Activated CD8-positive, alpha-beta memory T cell treated with anti-CD3 and anti-CD28 coated beads, Interleukin-2, amount 10 ng/mL, durations not matched to agents 7 days and 5 days (primary cell): ENCODE measurements around the gene COL25A1. TPM values are rescaled to one million over a fixed set of nuclear protein-coding genes. Genes with fewer than 3 reads are reported as not detected.
"Not testable (repeated sequence)": the region's sequence is repeated elsewhere in the genome, so short reads cannot be mapped to it uniquely, and the experiment has no call there.

Experiments
- ATAC-seq: fragments of 150-1000 bp; cut with Tn5 transposase; one replicate; pipeline ENCODE4 v1.10.0; 2021; ENCODE audit warnings: moderate library complexity
- CTCF ChIA-PET: fragments of 350-600 bp; sonication (Branson Sonifier 250); formaldehyde crosslinking; loops from one replicate; lab custom pipeline; 2021; ENCODE audit warnings: antibody characterized with exemption; lab: Charles Lee
- DNase-seq: peaks from one replicate; pipeline ENCODE4 v3.0.0-alpha.2; 2020
- H3K27ac Mint-ChIP-seq: one replicate; pipeline ENCODE4 v1.8.0; 2021; ENCODE audit warnings: mild to moderate bottlenecking, mixed read lengths
- H3K27me3 Mint-ChIP-seq: one replicate; pipeline ENCODE4 v1.8.0; 2021; ENCODE audit warnings: mixed read lengths
- H3K36me3 Mint-ChIP-seq: one replicate; pipeline ENCODE4 v1.8.0; 2021; ENCODE audit warnings: mild to moderate bottlenecking, mixed read lengths
- H3K4me1 Mint-ChIP-seq: one replicate; pipeline ENCODE4 v1.8.0; 2021; ENCODE audit warnings: mixed read lengths
- H3K4me3 Mint-ChIP-seq: one replicate; pipeline ENCODE4 v1.8.0; 2021; ENCODE audit warnings: mild to moderate bottlenecking, moderate library complexity, mixed read lengths
- H3K9me3 Mint-ChIP-seq: one replicate; pipeline ENCODE4 v1.8.0; 2022; ENCODE audit warnings: low read depth, mixed read lengths
- total RNA-seq, 2 experiments: library from RNA; stranded (reverse); gene quantifications; one replicate each; pipeline ENCODE4 v1.2.3, GENCODE V29; 2021

COL25A1 gene
- total RNA-seq, 2 experiments from 2014 or later = not detected

DNA sequence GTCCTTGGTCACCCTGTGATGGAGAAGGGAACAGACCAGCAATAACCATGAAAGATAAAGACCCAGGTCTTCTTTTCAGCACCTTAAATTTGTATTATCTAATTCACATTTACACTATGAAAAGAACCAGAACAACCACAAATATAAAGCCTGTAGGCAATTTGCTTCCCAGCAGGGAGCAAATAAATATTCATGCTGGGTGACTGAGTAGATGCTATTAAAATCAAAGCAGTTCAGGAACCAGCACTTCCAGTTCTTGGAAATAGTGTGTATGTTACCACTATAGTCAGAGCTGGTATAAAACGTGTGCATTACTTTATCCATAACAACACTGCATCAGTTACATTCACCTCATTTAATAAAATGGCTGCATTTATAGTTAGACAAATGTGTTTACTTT lies 361.8 kb downstream of the COL25A1 start:
- no peak for DNase-seq
- H3K36me3 Mint-ChIP-seq = no peaks in the 10 kb centered on the region
- no peaks in the 10 kb centered on the region for H3K4me1 Mint-ChIP-seq
- peaks cover 21% of the 10 kb centered on the region for H3K27me3 Mint-ChIP-seq
- no peaks in the 10 kb centered on the region for H3K9me3 Mint-ChIP-seq
- H3K27ac Mint-ChIP-seq = no peak overlapping the region
- H3K4me3 Mint-ChIP-seq = no peak overlapping the region
- CTCF ChIA-PET = no interaction called here
- ATAC-seq = no peak

GRCh38 chr4:108940149-108940548 lies 362.3 kb downstream of the COL25A1 start:
- no peak for DNase-seq
- no peaks in the 10 kb centered on the region for H3K36me3 Mint-ChIP-seq
- H3K9me3 Mint-ChIP-seq = no peaks in the 10 kb centered on the region
- no peak overlapping the region for H3K4me3 Mint-ChIP-seq
- H3K4me1 Mint-ChIP-seq = no peaks in the 10 kb centered on the region
- CTCF ChIA-PET = no interaction called here
- H3K27ac Mint-ChIP-seq = no peak overlapping the region
- H3K27me3 Mint-ChIP-seq = peaks cover 21% of the 10 kb centered on the region
- ATAC-seq = no peak

DNA sequence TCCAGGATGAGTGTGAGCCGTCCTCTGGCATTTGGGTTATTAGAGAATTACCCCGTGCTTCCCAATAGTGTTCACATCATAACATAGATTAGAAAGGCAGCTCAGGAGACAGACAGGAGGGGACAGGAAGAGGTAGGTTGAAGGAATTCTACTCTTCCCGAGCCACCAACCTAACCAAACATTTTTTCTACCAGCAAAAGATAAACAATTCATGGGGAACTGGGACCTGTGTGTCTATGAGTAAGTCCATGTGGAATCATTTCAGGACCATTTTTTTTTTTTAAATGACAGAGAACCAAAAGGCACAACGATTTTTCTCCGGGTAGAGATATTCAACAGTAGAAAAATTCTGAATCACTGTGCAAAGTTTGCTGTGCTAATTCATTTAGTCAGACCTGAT lies 365.4 kb downstream of the COL25A1 start:
- no peaks in the 10 kb centered on the region for H3K4me1 Mint-ChIP-seq
- no peak overlapping the region for H3K4me3 Mint-ChIP-seq
- CTCF ChIA-PET = no interaction called here
- no peaks in the 10 kb centered on the region for H3K9me3 Mint-ChIP-seq
- no peaks in the 10 kb centered on the region for H3K36me3 Mint-ChIP-seq
- no peak for ATAC-seq
- H3K27me3 Mint-ChIP-seq = peaks cover 24% of the 10 kb centered on the region
- no peak overlapping the region for H3K27ac Mint-ChIP-seq
- no peak for DNase-seq

GRCh38 chr4:108933925-108934324 lies 368.5 kb downstream of the COL25A1 start:
- H3K4me1 Mint-ChIP-seq, CTCF ChIA-PET, H3K27ac Mint-ChIP-seq, H3K9me3 Mint-ChIP-seq, H3K4me3 Mint-ChIP-seq, ATAC-seq, H3K36me3 Mint-ChIP-seq, DNase-seq: not testable (repeated sequence)
- peaks cover 26% of the 10 kb centered on the region for H3K27me3 Mint-ChIP-seq

DNA sequence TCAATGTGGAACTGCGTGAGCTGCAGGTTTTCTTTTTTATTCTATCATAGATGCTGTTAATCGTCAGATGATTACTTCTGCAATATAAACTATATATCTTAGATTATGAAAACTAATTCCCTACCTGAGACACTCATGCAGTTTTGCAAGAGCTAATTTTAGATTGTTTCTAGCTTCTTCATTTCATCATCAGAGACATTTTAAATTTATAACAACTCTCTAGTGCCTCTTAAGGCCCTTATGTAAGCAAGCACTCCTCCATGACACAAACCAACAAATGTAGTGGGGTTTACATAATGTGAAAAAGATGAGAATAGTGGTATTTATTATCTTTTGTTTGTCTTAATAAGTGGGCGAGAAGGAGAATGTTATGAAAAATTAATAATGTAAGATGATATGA lies 369.4 kb downstream of the COL25A1 start:
- ATAC-seq (no peak), DNase-seq (no peak)
- H3K27me3 Mint-ChIP-seq = peaks cover 26% of the 10 kb centered on the region
- no peaks in the 10 kb centered on the region for H3K36me3 Mint-ChIP-seq
- no peaks in the 10 kb centered on the region for H3K9me3 Mint-ChIP-seq
- CTCF ChIA-PET = no interaction called here
- no peak overlapping the region for H3K27ac Mint-ChIP-seq
- H3K4me3 Mint-ChIP-seq = no peak overlapping the region
- H3K4me1 Mint-ChIP-seq = no peaks in the 10 kb centered on the region

DNA sequence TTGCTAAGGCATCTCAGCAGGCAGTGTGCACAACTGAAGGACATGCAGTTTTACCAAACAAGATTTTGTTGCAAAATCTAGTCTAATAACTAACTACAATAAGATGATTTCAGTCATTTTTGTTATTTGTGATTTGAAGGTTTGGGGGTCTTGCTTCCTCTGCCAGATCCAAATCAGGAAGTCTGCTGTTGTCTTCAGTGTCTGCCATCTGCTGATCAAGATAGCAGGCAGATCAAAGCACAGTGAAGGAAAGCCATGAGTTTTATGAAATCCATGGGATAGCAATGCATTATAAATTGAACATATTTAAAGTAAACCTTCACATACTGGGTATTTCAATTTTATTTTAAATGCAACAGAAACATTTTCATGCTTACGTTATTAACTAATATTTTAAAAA lies 370.5 kb downstream of the COL25A1 start:
- Mint-ChIP-seq H3K4me1 (no peaks in the 10 kb centered on the region), H3K27me3 (peaks cover 18% of the 10 kb centered on the region), H3K27ac (no peak overlapping the region), H3K9me3 (no peaks in the 10 kb centered on the region), H3K4me3 (no peak overlapping the region), H3K36me3 (no peaks in the 10 kb centered on the region)
- ATAC-seq (no peak), DNase-seq (no peak)
- CTCF ChIA-PET = no interaction called here

DNA sequence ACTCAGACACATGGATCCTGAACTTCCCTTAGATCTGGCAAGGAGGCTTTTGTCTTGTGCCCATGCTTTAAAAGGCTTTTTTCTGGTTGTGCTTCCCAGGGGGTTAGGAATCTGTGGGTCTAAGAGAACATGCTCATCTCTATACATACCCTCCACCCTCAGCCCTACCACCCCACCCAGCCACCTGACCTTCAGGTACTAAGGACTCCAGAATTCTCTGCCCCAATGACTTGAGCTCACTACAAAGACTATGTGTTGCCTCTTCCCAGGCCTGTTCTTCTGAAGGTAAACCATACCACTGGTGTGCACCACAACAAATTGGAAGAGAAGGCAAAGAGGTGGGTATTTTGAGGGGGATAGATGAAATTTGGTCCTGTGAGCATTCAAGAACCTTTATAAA lies 372.3 kb downstream of the COL25A1 start:
- H3K4me3 Mint-ChIP-seq = no peak overlapping the region
- no peak for DNase-seq
- H3K27me3 Mint-ChIP-seq = peaks cover 11% of the 10 kb centered on the region
- H3K36me3 Mint-ChIP-seq = no peaks in the 10 kb centered on the region
- H3K27ac Mint-ChIP-seq = no peak overlapping the region
- H3K4me1 Mint-ChIP-seq = no peaks in the 10 kb centered on the region
- CTCF ChIA-PET = interaction anchor here (1.3 kb wide), 1 partner anchor 503 kb away, joined by 3 read pairs; no protein-coding TSS in a partner anchor
- H3K9me3 Mint-ChIP-seq = no peaks in the 10 kb centered on the region
- no peak for ATAC-seq

DNA sequence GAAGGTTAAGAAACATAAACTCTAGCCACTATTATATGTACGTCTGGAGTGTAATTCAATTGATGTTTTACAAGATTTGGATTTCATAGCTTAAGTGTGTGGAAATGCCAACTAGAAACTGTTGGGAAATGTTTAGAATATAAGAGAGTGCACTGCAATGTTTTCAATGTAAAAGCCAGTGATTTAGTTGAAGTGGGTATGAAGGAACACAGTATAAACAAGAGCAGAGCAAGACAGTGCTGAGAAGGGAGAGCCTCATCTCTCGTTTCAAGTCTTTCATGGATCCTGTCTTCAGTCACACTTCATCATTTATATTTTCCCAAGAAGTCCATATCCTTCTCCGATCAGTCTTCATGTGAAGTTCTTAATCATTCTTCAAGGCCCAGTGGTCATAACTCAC lies 375.7 kb downstream of the COL25A1 start:
- CTCF ChIA-PET = no interaction called here
- Mint-ChIP-seq H3K27me3 (peaks cover 15% of the 10 kb centered on the region), H3K4me3 (no peak overlapping the region), H3K27ac (no peak overlapping the region), H3K9me3 (no peaks in the 10 kb centered on the region), H3K36me3 (no peaks in the 10 kb centered on the region), H3K4me1 (no peaks in the 10 kb centered on the region)
- ATAC-seq (no peak), DNase-seq (no peak)

DNA sequence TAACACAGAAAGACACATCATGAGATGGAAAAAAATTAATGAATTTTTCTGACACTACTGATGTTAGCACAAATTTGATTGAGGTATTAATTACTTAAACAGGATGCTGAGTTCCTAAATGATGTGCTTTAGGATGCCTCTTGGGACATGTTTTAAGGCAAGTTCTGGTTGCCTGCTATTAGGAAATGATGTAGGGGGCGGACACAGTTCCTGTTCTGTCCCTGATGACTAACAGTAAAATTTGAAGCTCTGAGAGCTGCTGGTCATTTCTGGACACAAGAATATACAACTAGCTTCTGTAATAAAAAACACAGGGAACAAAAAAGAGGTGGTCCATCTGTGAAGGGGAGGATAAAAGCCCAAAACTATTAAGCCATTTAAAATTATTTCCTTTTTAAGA lies 376.4 kb downstream of the COL25A1 start:
- CTCF ChIA-PET = no interaction called here
- H3K4me1 Mint-ChIP-seq = no peaks in the 10 kb centered on the region
- peaks cover 11% of the 10 kb centered on the region for H3K27me3 Mint-ChIP-seq
- H3K27ac Mint-ChIP-seq = no peak overlapping the region
- no peaks in the 10 kb centered on the region for H3K36me3 Mint-ChIP-seq
- H3K9me3 Mint-ChIP-seq = no peaks in the 10 kb centered on the region
- no peak for ATAC-seq
- H3K4me3 Mint-ChIP-seq = no peak overlapping the region
- DNase-seq = no peak

- CTCF ChIA-PET = no interaction called here
- DNase-seq (no peak), ATAC-seq (no peak)
- H3K9me3 Mint-ChIP-seq = no peaks in the 10 kb centered on the region
- no peaks in the 10 kb centered on the region for H3K4me1 Mint-ChIP-seq
- H3K4me3 Mint-ChIP-seq = no peak overlapping the region
- no peak overlapping the region for H3K27ac Mint-ChIP-seq
- no peaks in the 10 kb centered on the region for H3K36me3 Mint-ChIP-seq
- H3K27me3 Mint-ChIP-seq = peaks cover 17% of the 10 kb centered on the region
Observed at GRCh38 chr4:108922191-108922590, 380.3 kb downstream of the COL25A1 start.

DNA sequence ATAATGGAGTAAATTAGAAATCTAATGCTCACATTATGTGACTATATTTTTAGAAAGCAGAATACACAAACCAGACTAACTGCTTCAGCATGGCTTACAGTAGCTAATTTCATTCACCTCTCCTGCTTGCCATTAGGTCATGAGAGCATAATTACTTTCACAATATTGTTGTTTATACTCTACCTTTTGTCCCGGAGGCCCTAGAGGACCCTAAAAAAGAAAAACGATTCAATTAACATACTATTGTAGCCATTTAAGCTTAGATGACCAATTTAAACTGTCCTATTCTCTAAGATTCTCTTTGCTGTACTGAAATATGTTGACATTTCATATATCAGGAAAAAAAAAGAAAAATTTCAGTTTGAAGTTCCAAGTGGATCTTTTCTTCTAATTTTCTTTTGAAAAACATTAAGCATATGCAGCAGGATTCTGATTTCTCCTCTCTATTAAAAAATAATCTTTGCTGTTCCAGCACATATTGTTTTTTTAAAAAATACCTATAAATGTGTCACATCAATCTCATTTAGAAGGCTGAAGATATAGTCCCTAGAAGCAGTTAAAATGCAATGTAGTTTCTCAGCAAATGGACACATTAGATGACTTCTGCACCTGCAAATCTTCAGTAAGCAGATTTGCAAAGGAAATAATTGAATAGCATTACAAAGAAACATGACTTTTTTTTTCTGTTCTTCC lies 381.9 kb downstream of the COL25A1 start:
- CTCF ChIA-PET = no interaction called here
- no peak overlapping the region for H3K4me3 Mint-ChIP-seq
- H3K9me3 Mint-ChIP-seq = no peaks in the 10 kb centered on the region
- DNase-seq (no peak), ATAC-seq (no peak)
- H3K36me3 Mint-ChIP-seq = no peaks in the 10 kb centered on the region
- no peak overlapping the region for H3K27ac Mint-ChIP-seq
- H3K27me3 Mint-ChIP-seq = peaks cover 26% of the 10 kb centered on the region
- no peaks in the 10 kb centered on the region for H3K4me1 Mint-ChIP-seq

DNA sequence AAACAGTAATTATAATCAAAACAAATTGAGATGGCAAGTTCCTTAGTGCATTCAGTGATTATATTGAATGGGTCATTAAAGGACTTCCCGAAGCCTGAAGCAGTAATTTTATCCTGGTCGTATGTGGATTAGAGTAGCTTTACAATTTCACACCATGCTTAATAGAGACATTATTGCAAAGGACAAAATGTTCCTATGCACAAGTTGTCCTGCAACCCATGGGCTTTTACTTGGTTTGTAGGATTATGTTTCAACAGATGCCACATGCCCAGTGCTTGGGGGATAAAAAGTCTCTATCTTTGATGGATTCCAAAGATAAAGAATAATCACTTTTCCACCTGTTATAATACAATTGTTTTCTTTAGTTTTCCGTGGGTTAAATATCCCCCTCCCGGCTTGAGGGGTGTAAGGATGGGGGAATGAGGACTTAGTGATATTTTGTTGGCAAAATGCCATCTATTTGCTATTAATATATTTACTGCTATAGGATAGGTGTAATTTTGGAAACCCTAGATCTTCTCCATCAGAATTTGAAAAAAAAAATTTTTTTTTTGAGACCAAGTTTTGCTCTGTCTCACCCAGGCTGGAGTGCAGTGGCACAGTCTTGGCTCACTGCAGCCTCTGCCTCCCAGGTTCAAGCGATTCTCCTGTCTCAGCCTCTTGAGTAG lies 383.1 kb downstream of the COL25A1 start:
- no peaks in the 10 kb centered on the region for H3K4me1 Mint-ChIP-seq
- H3K27me3 Mint-ChIP-seq = peaks cover 21% of the 10 kb centered on the region
- CTCF ChIA-PET = no interaction called here
- H3K4me3 Mint-ChIP-seq = no peak overlapping the region
- no peak for DNase-seq
- no peak overlapping the region for H3K27ac Mint-ChIP-seq
- no peak for ATAC-seq
- no peaks in the 10 kb centered on the region for H3K9me3 Mint-ChIP-seq
- H3K36me3 Mint-ChIP-seq = no peaks in the 10 kb centered on the region

DNA sequence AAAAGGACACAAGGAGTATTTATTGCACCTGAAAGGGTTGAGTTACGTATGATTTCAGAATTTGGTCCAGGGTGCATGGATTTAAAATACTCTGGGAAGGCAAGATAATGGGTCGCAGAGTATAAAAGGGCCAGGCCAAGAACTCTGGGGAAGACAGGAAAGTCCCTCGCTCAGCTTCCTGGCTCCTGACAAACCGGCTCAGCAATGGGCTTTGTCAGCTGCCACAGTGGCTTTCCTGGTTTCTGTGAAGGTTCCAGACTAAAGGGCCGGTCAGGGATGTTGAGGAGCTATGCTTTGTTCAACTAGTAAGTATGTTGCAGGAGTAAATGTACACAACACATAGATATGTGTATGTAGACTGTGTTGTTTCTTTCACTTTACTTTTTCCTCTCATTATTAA lies 385.2 kb downstream of the COL25A1 start:
- H3K4me1 Mint-ChIP-seq = no peaks in the 10 kb centered on the region
- H3K27ac Mint-ChIP-seq = no peak overlapping the region
- H3K36me3 Mint-ChIP-seq = no peaks in the 10 kb centered on the region
- DNase-seq (no peak), ATAC-seq (no peak)
- H3K9me3 Mint-ChIP-seq = no peaks in the 10 kb centered on the region
- CTCF ChIA-PET = no interaction called here
- no peak overlapping the region for H3K4me3 Mint-ChIP-seq
- peaks cover 23% of the 10 kb centered on the region for H3K27me3 Mint-ChIP-seq

- Mint-ChIP-seq H3K9me3 (no peaks in the 10 kb centered on the region), H3K27ac (no peak overlapping the region), H3K27me3 (peaks cover 26% of the 10 kb centered on the region), H3K4me1 (no peaks in the 10 kb centered on the region), H3K4me3 (no peak overlapping the region), H3K36me3 (no peaks in the 10 kb centered on the region)
- ATAC-seq = no peak
- no peak for DNase-seq
- CTCF ChIA-PET = no interaction called here
Observed at GRCh38 chr4:108916638-108917037, 385.8 kb downstream of the COL25A1 start.
